H9 (cell line): ENCODE data around the gene EIF4E2. TPM values are rescaled to one million over a fixed set of nuclear protein-coding genes. Genes with fewer than 3 reads are reported as not detected.

Experiments
- DNase-seq: peaks from one replicate; pipeline ENCODE4 v3.0.0-alpha.2; 2017
- H2AFZ ChIP-seq: one replicate; pipeline ENCODE4 v1.6.1; 2013; ENCODE audit warnings: mild to moderate bottlenecking, low read length, control low read depth, moderate library complexity
- H2AK5ac ChIP-seq: 2 replicates; pipeline ENCODE4 v1.6.1; 2013; ENCODE audit warnings: low read length, control low read depth, mixed read lengths; ENCODE audit not compliant: insufficient read length
- H2BK120ac ChIP-seq: one replicate; pipeline ENCODE4 v1.6.1; 2013; ENCODE audit warnings: low read depth, mild to moderate bottlenecking, low read length, control low read depth, inconsistent platforms; ENCODE audit not compliant: poor library complexity, severe bottlenecking
- H2BK12ac ChIP-seq: 2 replicates; pipeline ENCODE4 v1.6.1; 2013; ENCODE audit warnings: low read length, control low read depth, mixed read lengths, low read depth; ENCODE audit not compliant: insufficient read length
- H2BK15ac ChIP-seq: 2 replicates; pipeline ENCODE4 v1.6.1; 2013; ENCODE audit warnings: low read depth, low read length, control low read depth
- H2BK20ac ChIP-seq: one replicate; pipeline ENCODE4 v1.6.1; 2013; ENCODE audit warnings: low read depth, mild to moderate bottlenecking, low read length, control low read depth, inconsistent platforms; ENCODE audit not compliant: poor library complexity, severe bottlenecking
- H2BK5ac ChIP-seq: 2 replicates; pipeline ENCODE4 v1.6.1; 2013; ENCODE audit warnings: low read length, control low read depth, mixed read lengths; ENCODE audit not compliant: insufficient read length
- H3K14ac ChIP-seq: 2 replicates; pipeline ENCODE4 v1.6.1; 2013; ENCODE audit warnings: low read length, control low read depth; ENCODE audit not compliant: insufficient read depth
- H3K18ac ChIP-seq: 2 replicates; pipeline ENCODE4 v1.6.1; 2013; ENCODE audit warnings: low read depth, mild to moderate bottlenecking, mixed read lengths, low read length, control low read depth; ENCODE audit not compliant: insufficient read length
- H3K23ac ChIP-seq: 2 replicates; pipeline ENCODE4 v1.6.1; 2013; ENCODE audit warnings: low read length, control low read depth, mixed read lengths, low read depth; ENCODE audit not compliant: insufficient read length
- H3K23me2 ChIP-seq: 2 replicates; pipeline ENCODE4 v1.6.1; 2013; ENCODE audit warnings: low read depth, mild to moderate bottlenecking, mixed read lengths, low read length, control low read depth; ENCODE audit not compliant: insufficient read length, poor library complexity, severe bottlenecking
- H3K27ac ChIP-seq: 2 replicates; pipeline ENCODE4 v1.5.1; 2013; ENCODE audit warnings: low read length, control low read depth, mixed read lengths, low read depth; ENCODE audit not compliant: insufficient read length
- H3K27me3 ChIP-seq: 2 replicates; pipeline ENCODE4 v1.6.1; 2013; ENCODE audit warnings: low read length, control low read depth, inconsistent platforms; ENCODE audit not compliant: insufficient read depth
- H3K4ac ChIP-seq: 2 replicates; pipeline ENCODE4 v1.6.1; 2013; ENCODE audit warnings: low read depth, mild to moderate bottlenecking, control low read depth, inconsistent platforms, low read length, moderate library complexity
- H3K4me1 ChIP-seq: 2 replicates; pipeline ENCODE4 v1.6.1; 2013; ENCODE audit warnings: low read length, control low read depth, inconsistent platforms; ENCODE audit not compliant: insufficient read depth
- H3K4me2 ChIP-seq: 2 replicates; pipeline ENCODE4 v1.6.1; 2013; ENCODE audit warnings: low read length, control low read depth, mixed read lengths; ENCODE audit not compliant: insufficient read length, insufficient read depth
- H3K56ac ChIP-seq: 2 replicates; pipeline ENCODE4 v1.6.1; 2013; ENCODE audit warnings: low read depth, mild to moderate bottlenecking, mixed read lengths, low read length, control low read depth; ENCODE audit not compliant: insufficient read length
- H3K79me1 ChIP-seq: 2 replicates; pipeline ENCODE4 v1.6.1; 2013; ENCODE audit warnings: low read depth, mild to moderate bottlenecking, moderate library complexity, low read length, control low read depth, inconsistent platforms; ENCODE audit not compliant: insufficient read depth, poor library complexity, severe bottlenecking
- H3K79me2 ChIP-seq: 2 replicates; pipeline ENCODE4 v1.6.1; 2013; ENCODE audit warnings: low read length, control low read depth, inconsistent platforms; ENCODE audit not compliant: insufficient read depth
- H3K9ac ChIP-seq: 2 replicates; pipeline ENCODE4 v1.6.1; 2013; ENCODE audit warnings: low read length, control low read depth, mixed read lengths; ENCODE audit not compliant: insufficient read length; ENCODE audit errors: extremely low read depth
- H3K9me3 ChIP-seq: one replicate; pipeline ENCODE4 v1.6.1; 2013; ENCODE audit warnings: low read depth, low read length, inconsistent platforms; ENCODE audit not compliant: control insufficient read depth
- H3T11ph ChIP-seq: one replicate; pipeline ENCODE4 v1.6.1; 2013; ENCODE audit warnings: mild to moderate bottlenecking, low read length, control low read depth, inconsistent platforms
- H4K20me1 ChIP-seq: one replicate; pipeline ENCODE4 v1.6.1; 2013; ENCODE audit not compliant: control insufficient read depth, insufficient read length, insufficient read depth
- H4K5ac ChIP-seq: 2 replicates; pipeline ENCODE4 v1.6.1; 2013; ENCODE audit warnings: low read depth, mild to moderate bottlenecking, mixed read lengths, low read length, control low read depth; ENCODE audit not compliant: insufficient read length
- H4K8ac ChIP-seq: replicated peaks from 2 replicates; pipeline ENCODE4 v1.6.1; 2013; ENCODE audit warnings: low read length, control low read depth, mixed read lengths, low read depth; ENCODE audit not compliant: insufficient read length
- H4K91ac ChIP-seq: 2 replicates; pipeline ENCODE4 v1.6.1; 2013; ENCODE audit warnings: low read depth, mild to moderate bottlenecking, moderate library complexity, mixed read lengths, low read length, control low read depth; ENCODE audit not compliant: insufficient read length
- H3K27ac Mint-ChIP-seq, 3 experiments: 2 replicates in 2 of 3; 3 replicates in 1 of 3; pipeline ENCODE4 v1.8.0; 2020 to 2021; ENCODE audit warnings: mixed read lengths in 3 of 3, mild to moderate bottlenecking in 1 of 3, moderate library complexity in 1 of 3
- H3K27me3 Mint-ChIP-seq: 2 replicates; pipeline ENCODE4 v1.8.0; 2021; ENCODE audit warnings: low read depth, mild to moderate bottlenecking, moderate library complexity, mixed read lengths
- H3K36me3 Mint-ChIP-seq, 3 experiments: 2 replicates in 2 of 3; 3 replicates in 1 of 3; pipeline ENCODE4 v1.8.0; 2020 to 2021; ENCODE audit warnings: low read depth in 3 of 3, mixed read lengths in 3 of 3; ENCODE audit not compliant: insufficient read depth in 1 of 3
- H3K4me1 Mint-ChIP-seq, 2 experiments: 2 replicates each; pipeline ENCODE4 v1.8.0; 2020; ENCODE audit warnings: mixed read lengths in 2 of 2
- H3K4me3 Mint-ChIP-seq, 2 experiments: 2 replicates in 1 of 2; 3 replicates in 1 of 2; pipeline ENCODE4 v1.8.0; 2020 to 2021; ENCODE audit warnings: mild to moderate bottlenecking in 2 of 2, mixed read lengths in 2 of 2, moderate library complexity in 1 of 2
- H3K9me3 Mint-ChIP-seq, 2 experiments: 2 replicates in 1 of 2; 3 replicates in 1 of 2; pipeline ENCODE4 v1.8.0; 2020; ENCODE audit warnings: mild to moderate bottlenecking in 2 of 2, mixed read lengths in 2 of 2, moderate library complexity in 1 of 2
- CTCF ChIP-seq: fragments of 200-600 bp; sonication (generic); conservative IDR thresholded peaks from 3 replicates; pipeline ENCODE4 v1.8.0; 2021; ENCODE audit warnings: antibody characterized with exemption, mild to moderate bottlenecking
- total RNA-seq: library from RNA; stranded (reverse); gene quantifications from 2 replicates; pipeline ENCODE4 v1.2.1, GENCODE V29; 2021

The EIF4E2 gene
- total RNA-seq, 1 experiment from 2014 or later: 109 TPM

DNA sequence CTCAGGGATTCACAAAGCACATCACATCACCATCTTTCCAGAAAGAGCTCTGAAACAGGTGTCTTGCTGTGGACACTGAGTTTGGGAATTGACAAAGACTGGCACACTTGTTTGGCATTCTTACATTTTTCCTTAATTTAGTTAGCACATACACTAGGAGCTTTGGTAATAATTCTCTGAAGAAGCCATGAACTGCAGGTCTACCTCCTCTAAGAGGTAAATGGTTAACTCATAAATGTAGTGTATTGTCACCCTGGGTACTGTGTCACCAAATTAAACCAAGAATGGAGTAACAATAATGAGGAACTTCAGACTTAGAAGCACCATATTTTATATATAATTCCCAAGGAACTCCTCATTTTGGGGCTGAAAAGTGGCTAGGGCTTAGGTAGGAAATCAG lies 22.6 kb downstream of the EIF4E2 start:
- no peaks in the 10 kb centered on the region for H3K9me3 Mint-ChIP-seq
- DNase-seq: no peak
- no peak overlapping the region for H3K27ac Mint-ChIP-seq
- Histone ChIP-seq H2BK120ac (no peak overlapping the region), H3K18ac (no peak overlapping the region), H3K23ac (no peak overlapping the region), H3K4me1 (no peaks in the 10 kb centered on the region), H3K23me2 (no peaks in the 10 kb centered on the region), H2AK5ac (no peak overlapping the region), H3K9ac (no peak overlapping the region), H3T11ph (no peak overlapping the region), H3K4me2 (no peak overlapping the region), H2BK12ac (no peak overlapping the region), H4K91ac (no peak overlapping the region), H3K27ac (no peak overlapping the region), H4K20me1 (no peaks in the 10 kb centered on the region), H2BK20ac (no peak overlapping the region), H2BK5ac (no peak overlapping the region), H3K79me2 (no peaks in the 10 kb centered on the region), H2AFZ (no peak overlapping the region), H4K5ac (no peak overlapping the region), H3K4ac (no peak overlapping the region), H3K79me1 (no peaks in the 10 kb centered on the region), H3K56ac (no peak overlapping the region), H4K8ac (no peak overlapping the region), H2BK15ac (no peak overlapping the region), H3K9me3 (no peaks in the 10 kb centered on the region), H3K14ac (no peak overlapping the region), H3K27me3 (no peaks in the 10 kb centered on the region)
- H3K4me3 Mint-ChIP-seq: no peak overlapping the region
- peaks cover 7 to 9% of the 10 kb centered on the region in 2 experiments; a peak in 3 of 4 replicates for H3K4me1 Mint-ChIP-seq
- H3K27me3 Mint-ChIP-seq: no peaks in the 10 kb centered on the region
- peaks cover 15 to 76% (median 46%) of the 10 kb centered on the region in 3 experiments; a peak in 6 of 7 replicates for H3K36me3 Mint-ChIP-seq
- TF ChIP-seq CTCF: no peak
